H1 (cell line): ENCODE results near the gene INPP5F. TPM values are rescaled to one million over a fixed set of nuclear protein-coding genes. Genes with fewer than 3 reads are reported as not detected.

Source experiments
- EZH2 ChIP-seq: fragments of 200-600 bp; sonication (generic); IDR thresholded peaks from 2 replicates; pipeline ENCODE4 v1.7.1; 2012; ENCODE audit warnings: low read depth, mild to moderate bottlenecking, moderate library complexity, low read length, inconsistent platforms; ENCODE audit not compliant: severe bottlenecking
- MAX ChIP-seq: IDR thresholded peaks from 2 replicates; pipeline ENCODE4 v1.6.1; 2012; ENCODE audit warnings: inconsistent platforms
- NANOG ChIP-seq: IDR thresholded peaks from 2 replicates; pipeline ENCODE4 v1.6.1; 2011; ENCODE audit warnings: low read length, low read depth, mild to moderate bottlenecking, inconsistent platforms; ENCODE audit not compliant: insufficient read depth, poor library complexity, severe bottlenecking
- RBBP5 ChIP-seq: IDR thresholded peaks from 2 replicates; pipeline ENCODE4 v1.7.1; 2012; ENCODE audit warnings: low read depth, mild to moderate bottlenecking, inconsistent platforms, low read length, moderate library complexity, borderline replicate concordance
- SAP30 ChIP-seq: fragments of 300-600 bp; sonication (generic); IDR thresholded peaks from 2 replicates; pipeline ENCODE4 v1.7.1; 2012; ENCODE audit warnings: low read length, moderate library complexity, mild to moderate bottlenecking, inconsistent platforms; ENCODE audit not compliant: insufficient read depth, insufficient replicate concordance
- SIRT6 ChIP-seq: IDR thresholded peaks from one replicate; pipeline ENCODE4 v1.7.1; 2012; ENCODE audit warnings: low read length, inconsistent platforms
- polyA plus RNA-seq, 7 experiments: library from polyadenylated mRNA; depleted of rRNA in 3 of 7; stranded (reverse) in 5 of 7; unstranded in 2 of 7; fragments of >200 nt in 5 of 7; fragments of 200-250 nt in 2 of 7; gene quantifications; 1 replicate in 5 of 7; 2 replicates in 1 of 7; 4 replicates in 1 of 7; pipeline versions ENCODE4 v1.2.1 to v1.2.3, GENCODE V29; 2011 to 2013; ENCODE audit warnings: missing spikeins in 2 of 7, mixed read lengths in 2 of 7
- total RNA-seq: library from RNA; stranded (reverse); fragmentation: NEBNext Ultra II Directional; extraction: Animal tissue kit (Norgen Biotek cat#: 25700); gene quantifications from 2 replicates; pipeline ENCODE4 v1.2.1, GENCODE V29; 2021

The INPP5F gene
- total and polyA plus RNA-seq, 2 of the 8 experiments (the other 6 are each of a cell fraction or from before 2014, with no cell fraction given) = 50.1 to 101 TPM

- TF ChIP-seq SAP30 (no peak), NANOG (no peak), RBBP5 (no peak), MAX (no peak), EZH2 (no peak), SIRT6 (no peak)
- TF ChIP-seq, all 59 proteins: peak for 0
These were observed 107.1 kb downstream of the INPP5F start (continued) for GRCh38 chr10:119832951-119833350.
